ENCODE results near the gene SLAMF6.
"Not testable (repeated sequence)": the region's sequence is repeated elsewhere in the genome, so short reads cannot be mapped to it uniquely, and the experiment has no call there.

SLAMF6 gene

DNA sequence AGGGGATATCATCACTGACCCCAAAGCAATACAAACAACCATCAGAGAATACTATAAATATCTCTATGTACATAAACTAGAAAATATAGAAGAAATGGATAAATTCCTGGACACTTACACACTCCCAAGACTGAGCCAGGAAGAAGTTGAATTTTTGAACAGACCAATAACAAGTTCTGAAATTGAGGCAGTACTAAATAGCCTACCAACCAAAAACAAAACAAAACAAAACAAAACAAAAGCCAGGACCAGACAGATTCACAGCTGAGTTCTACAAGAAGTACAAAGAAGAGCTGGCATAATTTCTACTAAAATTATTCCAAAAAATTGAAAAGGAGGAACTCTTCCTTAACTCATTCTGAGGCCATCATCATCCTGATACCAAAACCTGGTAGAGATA, 37.8 kb upstream of the SLAMF6 start:
- TF ChIP-seq, protein P1, sequence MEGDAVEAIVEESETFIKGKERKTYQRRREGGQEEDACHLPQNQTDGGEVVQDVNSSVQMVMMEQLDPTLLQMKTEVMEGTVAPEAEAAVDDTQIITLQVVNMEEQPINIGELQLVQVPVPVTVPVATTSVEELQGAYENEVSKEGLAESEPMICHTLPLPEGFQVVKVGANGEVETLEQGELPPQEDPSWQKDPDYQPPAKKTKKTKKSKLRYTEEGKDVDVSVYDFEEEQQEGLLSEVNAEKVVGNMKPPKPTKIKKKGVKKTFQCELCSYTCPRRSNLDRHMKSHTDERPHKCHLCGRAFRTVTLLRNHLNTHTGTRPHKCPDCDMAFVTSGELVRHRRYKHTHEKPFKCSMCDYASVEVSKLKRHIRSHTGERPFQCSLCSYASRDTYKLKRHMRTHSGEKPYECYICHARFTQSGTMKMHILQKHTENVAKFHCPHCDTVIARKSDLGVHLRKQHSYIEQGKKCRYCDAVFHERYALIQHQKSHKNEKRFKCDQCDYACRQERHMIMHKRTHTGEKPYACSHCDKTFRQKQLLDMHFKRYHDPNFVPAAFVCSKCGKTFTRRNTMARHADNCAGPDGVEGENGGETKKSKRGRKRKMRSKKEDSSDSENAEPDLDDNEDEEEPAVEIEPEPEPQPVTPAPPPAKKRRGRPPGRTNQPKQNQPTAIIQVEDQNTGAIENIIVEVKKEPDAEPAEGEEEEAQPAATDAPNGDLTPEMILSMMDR (IDR thresholded peaks at IDR 0.05; ENCODE audit: control extremely low read depth, extremely low read depth, low read depth, missing control alignments) = no peak
- ChIA-PET POLR2A (no interaction called here), CTCF (interaction anchor here (0.7 to 18.5 kb wide), 8 partner anchors 10 to 195 kb away, joined by 3 to 163 read pairs (median 3); no protein-coding TSS in a partner anchor)
- DNase-seq (ENCODE audit: extremely low spot score) = no peak

DNA sequence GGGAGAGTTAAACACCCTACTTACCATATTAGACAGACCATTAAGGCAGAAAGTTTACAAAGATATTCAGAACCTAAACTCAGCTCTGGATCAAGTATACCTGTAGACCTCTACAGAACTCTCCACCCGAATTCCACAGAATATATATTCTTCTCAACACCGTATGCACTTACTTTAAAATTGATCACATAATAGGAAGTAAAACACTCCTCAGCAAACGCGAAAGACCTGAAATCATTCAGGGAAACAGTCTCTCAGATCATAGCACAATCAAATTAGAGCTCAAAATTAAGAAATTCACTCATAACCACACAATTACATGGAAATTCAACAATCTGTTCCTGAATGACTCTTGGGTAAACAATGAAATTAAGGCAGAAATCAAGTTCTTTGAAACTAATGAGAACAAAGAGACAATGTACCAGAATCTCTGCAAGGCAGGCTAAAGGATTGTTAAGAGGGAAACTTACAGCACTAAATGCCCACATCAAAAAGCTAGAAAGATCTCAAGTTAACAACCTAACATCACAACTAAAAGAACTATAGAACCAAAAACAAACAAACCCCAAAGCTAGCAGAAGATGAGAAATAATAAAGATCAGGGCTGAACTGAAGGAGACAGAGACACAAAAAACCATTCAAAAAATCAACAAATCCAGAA, 37.1 kb upstream of the SLAMF6 start:
- no peak for DNase-seq (ENCODE audit: extremely low spot score)
- ChIA-PET POLR2A (interaction anchor here (1.3 kb wide), 1 partner anchor 11 kb away, joined by 3 read pairs; no protein-coding TSS in a partner anchor), CTCF (interaction anchor here (0.7 to 18.5 kb wide), 8 partner anchors 11 to 194 kb away, joined by 3 to 163 read pairs (median 3); no protein-coding TSS in a partner anchor)
- TF ChIP-seq, protein P1 (IDR thresholded peaks at IDR 0.05; ENCODE audit: control extremely low read depth, extremely low read depth, low read depth, missing control alignments) = no peak

DNA sequence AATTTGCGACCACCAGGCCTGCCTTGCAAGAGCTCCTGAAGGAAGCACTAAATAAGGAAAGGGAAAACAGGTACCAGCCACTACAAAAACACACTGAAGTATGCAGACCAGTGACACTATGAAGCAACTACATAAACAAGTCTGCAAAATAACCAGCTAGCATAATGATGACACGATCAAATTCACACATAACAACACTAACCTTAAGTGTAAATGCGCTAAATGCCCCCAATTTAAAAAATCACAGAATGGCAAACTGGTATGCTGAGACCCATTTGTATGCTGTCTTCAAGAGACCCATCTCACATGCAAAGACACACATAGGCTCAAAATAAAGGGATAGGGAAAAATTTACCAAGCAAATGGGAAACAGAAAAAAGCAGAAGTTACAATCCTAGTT, 36.4 kb upstream of the SLAMF6 start:
- ChIA-PET CTCF (interaction anchor here (1.2 to 18.5 kb wide), 5 partner anchors 11 to 131 kb away, joined by 3 to 163 read pairs (median 3); partner anchors contain the start of gene SLAMF6), POLR2A (interaction anchor here (1.3 kb wide), 1 partner anchor 11 kb away, joined by 3 read pairs; no protein-coding TSS in a partner anchor)
- not testable (repeated sequence) for DNase-seq (ENCODE audit: extremely low spot score)

DNA sequence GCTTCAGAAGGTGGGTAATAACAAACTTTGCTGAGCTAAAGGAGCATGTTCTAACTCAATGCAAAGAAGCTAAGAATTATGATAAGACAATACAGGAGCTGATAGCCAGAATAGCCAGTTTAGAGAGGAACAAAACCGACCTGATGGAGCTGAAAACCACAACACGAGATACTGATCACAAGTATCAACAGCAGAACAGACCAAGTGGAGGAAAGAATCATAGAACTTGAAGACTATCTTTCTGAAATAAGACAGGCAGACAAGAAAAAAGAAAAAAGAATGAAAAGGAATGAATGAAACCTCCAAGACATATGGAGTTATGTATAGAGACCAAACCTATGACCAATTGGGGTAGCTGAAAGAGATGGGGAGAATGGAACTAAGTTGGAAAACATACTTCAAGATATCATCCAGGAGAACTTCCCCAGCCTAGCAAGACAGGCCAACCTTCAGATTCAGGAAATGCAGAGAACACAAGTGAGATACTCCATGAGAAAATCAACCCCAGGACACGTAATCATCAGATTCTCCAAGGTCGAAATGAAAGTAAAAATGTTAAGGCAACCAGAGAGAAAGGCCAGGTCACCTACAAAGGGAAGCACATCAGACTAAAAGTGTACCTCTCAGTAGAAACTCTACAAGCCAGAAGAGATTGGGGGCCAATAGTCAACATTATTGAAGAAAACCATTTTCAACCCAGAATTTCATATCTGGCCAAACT, 35.8 kb upstream of the SLAMF6 start:
- ChIA-PET POLR2A (no interaction called here), CTCF (interaction anchor here (0.6 to 18.5 kb wide), 8 partner anchors 10 to 130 kb away, joined by 3 to 163 read pairs (median 3); partner anchors contain the start of gene SLAMF6)
- TF ChIP-seq, protein P1 (IDR thresholded peaks at IDR 0.05; ENCODE audit: control extremely low read depth, extremely low read depth, low read depth, missing control alignments) = no peak
- DNase-seq (ENCODE audit: extremely low spot score) = no peak

DNA sequence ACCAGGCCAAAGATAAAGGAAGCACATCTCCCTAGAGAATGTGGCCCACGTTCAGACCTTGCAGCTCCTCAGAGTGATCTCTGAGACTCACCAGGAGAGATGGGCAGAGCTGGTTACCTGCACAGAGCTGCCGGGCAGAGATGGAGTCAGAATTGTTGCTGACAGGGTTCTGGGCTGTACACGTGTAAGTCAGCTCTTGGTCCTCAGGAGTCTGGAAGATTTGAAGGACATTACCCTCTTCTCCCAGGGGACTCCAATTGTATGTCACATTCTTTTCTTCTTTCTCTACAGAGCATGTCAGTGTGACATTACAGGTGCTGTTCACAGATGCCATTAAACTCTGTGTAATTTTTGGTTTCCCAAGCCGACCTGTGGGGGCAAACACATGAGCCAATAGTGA, 30.7 kb upstream of the SLAMF6 start:
- TF ChIP-seq, protein P1 (IDR thresholded peaks at IDR 0.05; ENCODE audit: control extremely low read depth, extremely low read depth, low read depth, missing control alignments) = no peak
- ChIA-PET CTCF (interaction anchor here (1.7 to 18.5 kb wide), 5 partner anchors 5 to 125 kb away, joined by 5 to 163 read pairs (median 95); no protein-coding TSS in a partner anchor), POLR2A (no interaction called here)
- DNase-seq (ENCODE audit: extremely low spot score) = no peak

DNA sequence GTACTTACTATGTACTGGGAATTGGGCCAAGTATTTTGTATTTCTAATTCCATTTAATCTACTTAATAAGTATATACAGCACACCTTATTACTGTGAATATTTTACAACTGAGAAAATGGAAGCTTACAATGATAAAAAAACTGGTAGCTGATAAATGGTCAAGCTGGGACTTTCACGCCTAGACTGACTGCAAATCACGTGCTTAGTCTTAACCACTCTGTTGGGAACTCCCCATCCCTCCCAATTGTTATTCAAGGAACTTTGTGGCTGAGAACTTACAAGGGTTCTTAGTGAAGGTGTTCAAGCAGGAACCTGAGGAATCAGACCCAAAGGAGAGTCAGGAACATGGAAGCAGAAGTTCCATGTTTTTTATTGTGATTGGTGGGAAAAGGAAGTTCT, 29.4 kb upstream of the SLAMF6 start:
- TF ChIP-seq, protein P1 (IDR thresholded peaks at IDR 0.05; ENCODE audit: control extremely low read depth, extremely low read depth, low read depth, missing control alignments) = no peak
- CTCF ChIA-PET = interaction anchor here (1.1 to 18.5 kb wide), 8 partner anchors 4 to 124 kb away, joined by 3 to 163 read pairs (median 6); no protein-coding TSS in a partner anchor
- no peak for DNase-seq (ENCODE audit: extremely low spot score)
- POLR2A ChIA-PET = no interaction called here
